HEK293 (cell line): ENCODE data around the gene SETD3.

Experiments
- CTCF ChIA-PET: fragments of 350-600 bp; formaldehyde crosslinking; extraction: SDS; loops from one replicate; lab custom pipeline; 2021; ENCODE audit warnings: antibody characterized with exemption; lab: Yijun Ruan, JAX
- POLR2A ChIA-PET: fragments of 300-600 bp; formaldehyde crosslinking; extraction: SDS; loops from one replicate; lab custom pipeline; 2020; ENCODE audit warnings: antibody characterized with exemption, inconsistent platforms; lab: Yijun Ruan, JAX
- H3K27ac ChIP-seq: fragments of 200-500 bp; sonication (Bioruptor generic); 2 replicates; pipeline ENCODE4 v1.5.1; 2014; ENCODE audit warnings: low read depth, low read length, control low read depth, inconsistent platforms; ENCODE audit errors: extremely low read depth
- H3K36me3 ChIP-seq, 2 experiments: fragments of 200-500 bp in 1 of 2; sonication (Bioruptor generic) in 1 of 2; 1 replicate in 1 of 2; 2 replicates in 1 of 2; pipeline ENCODE4 v1.5.1; 2014 to 2017; ENCODE audit warnings: inconsistent platforms in 2 of 2, low read length in 2 of 2; ENCODE audit not compliant: control insufficient read depth in 2 of 2, insufficient read depth in 1 of 2
- H3K4me1 ChIP-seq: fragments of 200-500 bp; sonication (Bioruptor generic); 2 replicates; pipeline ENCODE4 v1.5.1; 2014; ENCODE audit warnings: mild to moderate bottlenecking, low read length, inconsistent platforms; ENCODE audit not compliant: control insufficient read depth, insufficient read depth
- H3K4me3 ChIP-seq: 2 replicates; pipeline ENCODE4 v1.5.1; 2011; ENCODE audit warnings: low read depth, mild to moderate bottlenecking, control low read depth, low read length, moderate library complexity
- H3K9me3 ChIP-seq: fragments of 200-500 bp; sonication (Bioruptor generic); 2 replicates; pipeline ENCODE4 v1.5.1; 2014; ENCODE audit warnings: low read depth, low read length, inconsistent platforms; ENCODE audit not compliant: control insufficient read depth, insufficient read depth
- BCL11A ChIP-seq: fragments of 450-650 bp; formaldehyde crosslinking; IDR thresholded peaks from 2 replicates; pipeline ENCODE4 v1.5.1; 2016; ENCODE audit warnings: low read depth, missing biosample characterization, missing genetic modification characterization
- BCL11B ChIP-seq: fragments of 450-650 bp; formaldehyde crosslinking; IDR thresholded peaks from 2 replicates; pipeline ENCODE4 v1.5.1; 2016; ENCODE audit warnings: low read depth, missing biosample characterization, missing genetic modification characterization
- GLIS1 ChIP-seq: fragments of 450-650 bp; formaldehyde crosslinking; IDR thresholded peaks from 2 replicates; pipeline ENCODE4 v1.5.1; 2016; ENCODE audit warnings: missing biosample characterization, missing genetic modification characterization
- ZBTB21 ChIP-seq: fragments of 450-650 bp; formaldehyde crosslinking; IDR thresholded peaks from 2 replicates; pipeline ENCODE4 v1.5.1; 2017; ENCODE audit warnings: missing biosample characterization, missing genetic modification characterization
- ZBTB48 ChIP-seq: fragments of 450-650 bp; formaldehyde crosslinking; IDR thresholded peaks from 2 replicates; pipeline ENCODE4 v1.5.1; 2016; ENCODE audit warnings: missing biosample characterization, missing genetic modification characterization
- ZBTB49 ChIP-seq: fragments of 450-650 bp; formaldehyde crosslinking; IDR thresholded peaks from 2 replicates; pipeline ENCODE4 v1.5.1; 2016; ENCODE audit warnings: missing biosample characterization, missing genetic modification characterization, low read depth
- ZBTB7A ChIP-seq: fragments of 450-650 bp; formaldehyde crosslinking; IDR thresholded peaks from 2 replicates; pipeline ENCODE4 v1.5.1; 2016; ENCODE audit warnings: low read depth, missing biosample characterization, missing genetic modification characterization
- ZNF138 ChIP-seq: fragments of 450-650 bp; formaldehyde crosslinking; IDR thresholded peaks from 2 replicates; pipeline ENCODE4 v1.5.1; 2016; ENCODE audit warnings: missing biosample characterization, missing genetic modification characterization, borderline replicate concordance
- ZNF146 ChIP-seq: fragments of 450-650 bp; formaldehyde crosslinking; IDR thresholded peaks from 2 replicates; pipeline ENCODE4 v1.5.1; 2016; ENCODE audit warnings: missing biosample characterization, missing genetic modification characterization
- ZNF169 ChIP-seq: fragments of 450-650 bp; formaldehyde crosslinking; IDR thresholded peaks from 2 replicates; pipeline ENCODE4 v1.5.1; 2016; ENCODE audit warnings: missing biosample characterization, missing genetic modification characterization
- ZNF280D ChIP-seq: fragments of 450-650 bp; formaldehyde crosslinking; IDR thresholded peaks from 2 replicates; pipeline ENCODE4 v1.5.1; 2016; ENCODE audit warnings: missing biosample characterization, missing genetic modification characterization
- ZNF292 ChIP-seq: fragments of 450-650 bp; formaldehyde crosslinking; IDR thresholded peaks from 2 replicates; pipeline ENCODE4 v1.5.1; 2016; ENCODE audit warnings: low read depth, missing biosample characterization, missing genetic modification characterization, borderline replicate concordance
- ZNF629 ChIP-seq: fragments of 450-650 bp; formaldehyde crosslinking; IDR thresholded peaks from 2 replicates; pipeline ENCODE4 v1.5.1; 2017; ENCODE audit warnings: missing biosample characterization, missing genetic modification characterization
- ZNF664 ChIP-seq: fragments of 450-650 bp; formaldehyde crosslinking; IDR thresholded peaks from 2 replicates; pipeline ENCODE4 v1.5.1; 2016; ENCODE audit warnings: missing biosample characterization, missing genetic modification characterization
- ZNF701 ChIP-seq: fragments of 450-650 bp; formaldehyde crosslinking; IDR thresholded peaks from 2 replicates; pipeline ENCODE4 v1.5.1; 2016; ENCODE audit warnings: missing biosample characterization, missing genetic modification characterization
- ZNF776 ChIP-seq: fragments of 450-650 bp; formaldehyde crosslinking; IDR thresholded peaks from 2 replicates; pipeline ENCODE4 v1.5.0; 2017; ENCODE audit warnings: missing biosample characterization, missing genetic modification characterization, borderline replicate concordance
- ZNF777 ChIP-seq: fragments of 450-650 bp; formaldehyde crosslinking; IDR thresholded peaks from 2 replicates; pipeline ENCODE4 v1.5.1; 2017; ENCODE audit warnings: missing biosample characterization, missing genetic modification characterization, borderline replicate concordance
- ZSCAN16 ChIP-seq: fragments of 450-650 bp; formaldehyde crosslinking; IDR thresholded peaks from 2 replicates; pipeline ENCODE4 v1.5.1; 2016; ENCODE audit warnings: missing biosample characterization, missing genetic modification characterization
- ZSCAN4 ChIP-seq: fragments of 450-650 bp; formaldehyde crosslinking; IDR thresholded peaks from 2 replicates; pipeline ENCODE4 v1.5.1; 2017; ENCODE audit warnings: missing biosample characterization, missing genetic modification characterization

The SETD3 gene

GRCh38 chr14:99497894-99498293 is 17.2 kb upstream of the SETD3 start:
- H3K27ac ChIP-seq = no peak overlapping the region
- no peak overlapping the region for H3K4me3 ChIP-seq
- ChIA-PET POLR2A (interaction anchor here (1.5 kb wide), 1 partner anchor 17 kb away, joined by 3 read pairs; the partner anchor contains the start of genes CCNK and SETD3), CTCF (no interaction called here)
- H3K9me3 ChIP-seq = no peaks in the 10 kb centered on the region
- TF ChIP-seq ZSCAN4 (tag by site-specific recombination) = no peak
- no peak for TF ChIP-seq ZBTB7A (tag by site-specific recombination)
- no peak for TF ChIP-seq ZNF776 (tag by site-specific recombination)
- TF ChIP-seq ZNF146 (tag by site-specific recombination) = no peak
- TF ChIP-seq ZNF169 (tag by site-specific recombination) = no peak
- no peak for TF ChIP-seq ZSCAN16 (tag by site-specific recombination)
- TF ChIP-seq ZNF629 (tag by site-specific recombination) = no peak
- no peak for TF ChIP-seq ZNF280D (tag by site-specific recombination)
- TF ChIP-seq ZBTB49 (tag by site-specific recombination) = no peak
- no peak for TF ChIP-seq ZBTB48
- TF ChIP-seq, all 188 proteins: peak for 0
- peaks cover 31 to 89% of the 10 kb centered on the region in 2 experiments for H3K36me3 ChIP-seq
- H3K4me1 ChIP-seq = no peaks in the 10 kb centered on the region

GRCh38 chr14:99497341-99497740 is 16.7 kb upstream of the SETD3 start:
- H3K4me1 ChIP-seq = no peaks in the 10 kb centered on the region
- H3K27ac ChIP-seq = no peak overlapping the region
- ChIA-PET CTCF (no interaction called here), POLR2A (interaction anchor here (1.5 kb wide), 1 partner anchor 17 kb away, joined by 3 read pairs; the partner anchor contains the start of genes CCNK and SETD3)
- no peaks in the 10 kb centered on the region for H3K9me3 ChIP-seq
- H3K36me3 ChIP-seq = peaks cover 30 to 89% of the 10 kb centered on the region in 2 experiments
- no peak overlapping the region for H3K4me3 ChIP-seq
- TF ChIP-seq ZBTB21 (no peak), GLIS1 (tag by site-specific recombination) (no peak), ZNF701 (tag by site-specific recombination) (no peak), ZNF664 (tag by site-specific recombination) (0 out of 2 replicates have a peak, but pooled peaks have one; percentile 17), ZNF777 (no peak), BCL11B (tag by site-specific recombination) (no peak), ZNF138 (no peak), ZNF292 (no peak), BCL11A (tag by site-specific recombination) (no peak)
